HUDEP-2 (cell line): Measurements from ENCODE around the gene SCN1A.
"Not testable (repeated sequence)": the region's sequence is repeated elsewhere in the genome, so short reads cannot be mapped to it uniquely, and the experiment has no call there.

Experiments used
- DNase-seq, 76 experiments: peaks; one replicate each; lab custom pipeline; 2025; ENCODE audit not compliant: unreplicated experiment in 76 of 76; lab: John Stamatoyannopoulos, UW

Gene SCN1A

GRCh38 chr2:166135849-166136258, 8.0 kb upstream of the SCN1A start:
- no peak for DNase-seq

GRCh38 chr2:166135152-166135848, 7.5 kb upstream of the SCN1A start:
- no peak for DNase-seq

- peak in 1 of 76 experiments; percentile 1 for DNase-seq
Observed at GRCh38 chr2:166134252-166135151, 6.7 kb upstream of the SCN1A start.

DNA sequence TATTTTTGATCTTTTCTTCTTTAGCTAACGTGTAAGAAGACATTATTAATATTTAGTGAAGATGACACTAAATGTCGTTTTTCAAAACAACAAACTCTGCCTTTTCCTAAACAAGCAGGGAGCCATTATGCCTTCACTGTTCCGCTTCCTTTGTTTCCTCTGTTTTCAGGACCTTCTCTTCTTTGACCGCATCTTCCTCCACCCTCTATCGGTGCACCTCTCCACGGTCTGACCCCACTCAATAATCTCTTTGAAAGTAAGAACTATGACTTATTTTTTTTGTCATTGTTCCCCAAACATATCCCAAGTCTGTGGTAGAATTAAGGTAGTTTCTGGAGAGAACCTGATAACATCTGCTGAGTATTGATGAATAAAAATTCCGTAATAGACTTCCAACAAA, 5.8 kb upstream of the SCN1A start:
- DNase-seq, result no peak

DNA sequence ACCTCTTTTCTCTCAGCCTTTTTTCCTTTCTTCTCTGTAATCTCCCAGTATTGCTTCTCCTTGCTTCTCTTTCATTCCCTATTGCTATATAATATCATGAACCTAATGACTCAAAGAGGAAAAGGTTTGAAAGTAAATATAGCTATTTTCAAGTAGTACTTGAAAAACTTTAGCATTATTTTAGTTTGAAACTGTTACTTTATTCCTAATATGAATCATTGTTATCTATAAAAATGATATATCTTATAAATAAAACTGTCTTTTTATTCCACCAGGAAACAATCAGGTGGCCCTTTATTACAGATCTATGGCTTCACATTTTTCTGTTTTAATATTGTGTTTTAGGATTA, 311 bp upstream of the SCN1A start:
- no peak for DNase-seq

GRCh38 chr2:166126007-166126639, 1.7 kb downstream of the SCN1A start:
- DNase-seq, result no peak

- no peak for DNase-seq
Observed at GRCh38 chr2:166125557-166125956, 2.3 kb downstream of the SCN1A start.

DNA sequence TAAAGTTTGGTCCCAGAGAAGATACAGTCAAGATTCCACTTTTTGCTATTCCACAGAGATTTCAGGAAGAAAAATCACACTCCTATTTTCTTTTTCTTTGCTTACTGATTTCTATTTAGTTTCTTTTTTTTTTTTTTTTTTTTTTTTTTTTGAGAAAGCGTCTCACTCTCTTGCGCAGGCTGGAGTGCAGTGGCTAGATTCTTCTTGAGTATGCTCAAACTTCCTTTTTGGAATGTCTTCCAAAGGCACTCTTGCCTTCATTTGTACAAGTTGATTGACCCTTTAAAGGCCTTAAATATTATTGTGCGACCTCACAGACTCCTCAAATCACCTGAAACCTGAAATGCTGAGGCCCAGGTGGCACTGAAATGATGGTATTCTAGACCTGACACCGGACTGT, 9.6 kb downstream of the SCN1A start:
- DNase-seq, result no peak

- DNase-seq, result no peak
Observed at GRCh38 chr2:166117491-166117890, 10.3 kb downstream of the SCN1A start.

DNA sequence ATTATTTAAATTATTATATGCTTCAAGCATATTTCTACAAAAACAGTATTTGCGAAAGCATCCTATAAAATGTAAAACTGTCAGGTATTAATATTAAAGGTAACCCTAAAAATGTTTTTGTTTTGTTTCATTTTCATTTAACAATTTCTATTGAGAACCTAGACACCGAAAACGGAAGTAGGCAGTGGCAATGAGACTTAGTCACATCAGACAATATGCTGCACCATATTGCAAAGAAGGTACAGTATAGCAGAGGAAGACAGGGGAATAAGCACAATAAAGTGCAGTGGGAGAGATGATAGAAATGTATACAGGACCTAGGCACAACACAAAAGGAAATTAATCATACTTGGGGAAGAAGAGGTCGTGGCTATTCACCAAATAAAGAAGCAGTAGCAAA, 12.2 kb downstream of the SCN1A start:
- no peak for DNase-seq

GRCh38 chr2:166112193-166112605, 15.6 kb downstream of the SCN1A start:
- no peak for DNase-seq

GRCh38 chr2:166106431-166107015, 21.3 kb downstream of the SCN1A start:
- peak in 1 of 76 experiments; percentile 5 for DNase-seq

GRCh38 chr2:166104773-166105172, 23.0 kb downstream of the SCN1A start:
- no peak for DNase-seq

GRCh38 chr2:166104084-166104483, 23.7 kb downstream of the SCN1A start:
- no peak for DNase-seq

- not testable (repeated sequence) for DNase-seq
Observed at GRCh38 chr2:166103277-166103676, 24.5 kb downstream of the SCN1A start.

DNA sequence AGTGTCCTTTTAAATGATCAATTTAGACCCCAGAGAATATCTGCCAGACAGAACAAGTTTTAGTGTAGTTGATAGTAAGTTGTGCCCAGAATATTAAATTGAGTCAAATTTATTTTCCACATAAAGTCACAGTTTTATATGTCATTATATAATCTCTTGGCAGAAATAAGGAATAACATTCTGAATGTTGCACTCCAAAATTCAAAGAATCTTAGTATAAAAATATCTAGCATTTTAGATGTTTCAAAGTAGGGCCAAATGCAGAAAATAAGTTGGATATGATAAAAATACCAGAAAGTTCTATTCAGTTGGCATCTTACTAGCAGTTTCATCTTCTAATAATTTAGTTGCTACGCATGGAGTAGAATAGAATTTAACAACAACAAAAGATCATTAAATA, 33.5 kb downstream of the SCN1A start:
- DNase-seq, result no peak

DNA sequence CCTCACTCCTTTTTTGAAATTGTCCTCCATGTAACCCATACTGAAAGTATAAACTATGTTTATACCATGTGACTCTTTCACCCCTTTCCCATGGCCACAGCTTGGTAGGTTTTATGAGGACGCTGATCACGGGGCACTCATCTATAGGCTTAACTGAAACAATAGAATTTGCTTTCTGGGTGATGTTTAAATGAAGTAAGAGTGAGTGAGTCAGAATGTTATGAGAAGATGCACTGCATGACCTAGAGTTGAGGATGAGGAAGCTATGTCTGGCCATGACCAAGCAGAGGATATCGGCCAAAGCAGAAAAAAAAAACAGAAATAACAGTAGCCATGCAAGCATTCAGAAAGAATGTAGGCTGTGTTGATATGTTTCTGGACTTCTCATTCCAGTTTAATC, 34.9 kb downstream of the SCN1A start:
- DNase-seq, result no peak

DNA sequence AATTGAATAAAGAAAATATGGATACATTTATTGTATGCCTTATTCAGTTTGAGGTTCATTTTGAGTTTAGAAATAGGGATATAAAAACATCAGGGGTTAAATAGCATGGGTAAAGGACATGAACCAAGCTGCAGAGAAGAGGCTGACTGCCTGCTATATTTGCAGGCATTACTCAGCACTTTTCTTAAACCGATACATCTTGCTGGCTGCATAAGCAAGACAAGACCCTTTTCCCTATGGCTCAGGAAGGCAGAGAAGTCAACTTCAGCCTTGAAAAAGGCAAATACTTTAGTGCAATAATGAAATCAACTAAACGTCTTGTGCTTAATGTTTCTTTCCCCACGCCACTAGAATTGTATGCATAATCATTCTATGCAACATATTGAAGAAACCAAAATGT, 36.4 kb downstream of the SCN1A start:
- no peak for DNase-seq

DNA sequence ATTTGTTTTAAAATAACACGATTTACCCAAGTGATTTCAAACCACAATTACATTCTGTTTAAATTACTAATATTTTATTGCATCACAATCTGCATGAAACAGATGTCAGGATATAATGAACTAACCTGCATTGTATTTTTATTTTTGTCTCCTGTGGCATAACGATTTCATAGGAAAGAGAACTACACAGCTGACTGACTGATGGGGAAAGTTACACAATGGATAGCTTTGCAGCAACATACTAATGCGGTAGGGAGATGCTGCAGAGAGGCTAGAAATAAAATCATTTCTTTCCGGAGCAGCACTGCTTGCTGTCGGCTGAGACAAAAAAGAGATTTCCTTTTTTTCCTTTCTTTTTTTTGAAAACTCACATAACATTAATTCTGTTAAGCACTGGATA, 36.9 kb downstream of the SCN1A start:
- DNase-seq, result no peak

- DNase-seq, result no peak
Observed at GRCh38 chr2:166090346-166090745, 37.5 kb downstream of the SCN1A start.

- no peak for DNase-seq
Observed at GRCh38 chr2:166088634-166089033, 39.2 kb downstream of the SCN1A start.
